Midbrain (tissue), 1 donor: ENCODE results near the gene CHERP.

Source experiments
- DNase-seq: peaks from one replicate; lab custom pipeline; 2025; lab: John Stamatoyannopoulos, UW

Gene CHERP

GRCh38 chr19:16542045-16542909 is at the start of gene CHERP:
Gene CHERP (minus strand): TSS chr19:16542437. CDS start chr19:16542378, 59 bp downstream.
- peak; percentile 97 for DNase-seq

- no peak for DNase-seq
These were observed 48.9 kb upstream of the CHERP start for GRCh38 chr19:16590876-16591802.

GRCh38 chr19:16589917-16590316 is 47.7 kb upstream of the CHERP start:
- DNase-seq, result no peak

GRCh38 chr19:16588824-16589577 is 46.8 kb upstream of the CHERP start:
- DNase-seq, result no peak

GRCh38 chr19:16587833-16588823 is 45.9 kb upstream of the CHERP start:
- DNase-seq, result no peak

GRCh38 chr19:16586991-16587832 is 45.0 kb upstream of the CHERP start:
- no peak for DNase-seq

- DNase-seq, result no peak
These were observed 44.2 kb upstream of the CHERP start for GRCh38 chr19:16586477-16586871.

- DNase-seq, result no peak
These were observed 43.7 kb upstream of the CHERP start for GRCh38 chr19:16585808-16586476.

GRCh38 chr19:16585094-16585801 is 43.0 kb upstream of the CHERP start:
- DNase-seq, result no peak

- DNase-seq, result peak; percentile 67
These were observed 42.2 kb upstream of the CHERP start for GRCh38 chr19:16584248-16585093.

- no peak for DNase-seq
These were observed 40.4 kb upstream of the CHERP start for GRCh38 chr19:16582486-16583261.

- DNase-seq, result no peak
These were observed 39.7 kb upstream of the CHERP start for GRCh38 chr19:16581971-16582343.

- DNase-seq, result no peak
These were observed 39.1 kb upstream of the CHERP start for GRCh38 chr19:16581145-16581970.

GRCh38 chr19:16579381-16579780 is 37.1 kb upstream of the CHERP start:
- no peak for DNase-seq

- DNase-seq, result no peak
These were observed 35.3 kb upstream of the CHERP start for GRCh38 chr19:16577531-16577985.
